SK-N-SH (cell line): ENCODE measurements around the gene ADAMTS16. TPM values are rescaled to one million over a fixed set of nuclear protein-coding genes. Genes with fewer than 3 reads are reported as not detected.

Source experiments
- CTCF ChIA-PET: fragments of 300-600, 350-600 bp; formaldehyde crosslinking; extraction: SDS; loops from one replicate; lab custom pipeline; 2021; lab: Yijun Ruan, JAX
- POLR2A ChIA-PET: fragments of 350-600 bp; sonication (Branson Sonifier 250); formaldehyde crosslinking; extraction: SDS; loops from one replicate; lab custom pipeline; 2020; ENCODE audit warnings: antibody characterized with exemption, inconsistent platforms; lab: Yijun Ruan, JAX
- DNase-seq: peaks from one replicate; pipeline ENCODE4 v3.0.0; 2012
- H2AFZ ChIP-seq: fragments of 200-600 bp; sonication (generic); 2 replicates; pipeline ENCODE4 v1.8.1; 2016; ENCODE audit warnings: antibody characterized with exemption, mild to moderate bottlenecking, low read depth
- H3F3A ChIP-seq: fragments of 200-600 bp; sonication (generic); replicated peaks from 2 replicates; pipeline ENCODE3; 2016; ENCODE audit warnings: antibody characterized with exemption, mild to moderate bottlenecking; ENCODE audit not compliant: insufficient read depth
- H3K27ac ChIP-seq, 2 experiments: fragments of 200-500 bp in 1 of 2; fragments of 200-600 bp in 1 of 2; sonication (Bioruptor generic) in 1 of 2; sonication (generic), shearing (Covaris generic) in 1 of 2; 2 replicates each; pipeline versions ENCODE4 v1.5.1 to v1.6.1; 2014 to 2016; ENCODE audit warnings: low read depth in 2 of 2, inconsistent platforms in 1 of 2, low read length in 1 of 2, mild to moderate bottlenecking in 1 of 2, mixed read lengths in 1 of 2
- H3K27me3 ChIP-seq: fragments of 200-600 bp; sonication (generic), shearing (Covaris generic); 2 replicates; pipeline ENCODE4 v1.6.1; 2016; ENCODE audit warnings: mixed run types; ENCODE audit not compliant: insufficient read depth
- H3K36me3 ChIP-seq, 2 experiments: fragments of 200-500 bp in 1 of 2; fragments of 200-600 bp in 1 of 2; sonication (Bioruptor generic) in 1 of 2; sonication (generic) in 1 of 2; replicated peaks in 1 of 2; 2 replicates each; pipeline versions ENCODE3 to v1.5.1; 2014 to 2016; ENCODE audit warnings: low read length in 1 of 2, mild to moderate bottlenecking in 1 of 2; ENCODE audit not compliant: insufficient read depth in 2 of 2, control insufficient read depth in 1 of 2
- H3K4me1 ChIP-seq, 2 experiments: fragments of 200-500 bp in 1 of 2; fragments of 200-600 bp in 1 of 2; sonication (Bioruptor generic) in 1 of 2; sonication (generic), shearing (Covaris generic) in 1 of 2; 2 replicates each; pipeline versions ENCODE4 v1.5.1 to v1.6.1; 2014 to 2016; ENCODE audit warnings: low read depth in 1 of 2, low read length in 1 of 2, mixed run types in 1 of 2; ENCODE audit not compliant: insufficient read depth in 2 of 2, control insufficient read depth in 1 of 2
- H3K4me2 ChIP-seq: fragments of 200-600 bp; sonication (generic), shearing (Covaris generic); 2 replicates; pipeline ENCODE4 v1.6.1; 2017; ENCODE audit warnings: mixed run types
- H3K4me3 ChIP-seq, 2 experiments: fragments of 200-500 bp in 1 of 2; fragments of 200-600 bp in 1 of 2; sonication (Bioruptor generic) in 1 of 2; sonication (generic), shearing (Covaris generic) in 1 of 2; 2 replicates each; pipeline versions ENCODE4 v1.5.1 to v1.8.1; 2014 to 2016; ENCODE audit warnings: low read depth in 2 of 2, inconsistent platforms in 1 of 2, low read length in 1 of 2, mild to moderate bottlenecking in 1 of 2, mixed read lengths in 1 of 2, moderate library complexity in 1 of 2
- H3K79me2 ChIP-seq: fragments of 200-600 bp; sonication (generic); 2 replicates; pipeline ENCODE4 v1.8.1; 2017; ENCODE audit warnings: mild to moderate bottlenecking; ENCODE audit not compliant: insufficient read depth
- H3K9ac ChIP-seq: fragments of 200-600 bp; sonication (generic); 2 replicates; pipeline ENCODE4 v1.6.1; 2017; ENCODE audit warnings: mixed run types
- H3K9me2 ChIP-seq: fragments of 200-600 bp; sonication (generic); 2 replicates; pipeline ENCODE4 v1.6.1; 2017; ENCODE audit warnings: mixed run types
- H3K9me3 ChIP-seq: fragments of 200-600 bp; sonication (generic); 2 replicates; pipeline ENCODE4 v1.6.1; 2017; ENCODE audit warnings: mixed run types, mild to moderate bottlenecking, moderate library complexity
- H4K20me1 ChIP-seq: fragments of 200-600 bp; sonication (generic); 2 replicates; pipeline ENCODE4 v1.6.1; 2017; ENCODE audit warnings: mild to moderate bottlenecking, mixed run types; ENCODE audit not compliant: insufficient read depth
- ELF1 ChIP-seq: IDR thresholded peaks from 2 replicates; pipeline ENCODE4 v1.4.0; 2012
- EZH2phosphoT487 ChIP-seq: fragments of 200-600 bp; sonication (generic); IDR thresholded peaks from 2 replicates; pipeline ENCODE4 v1.6.1; 2017; ENCODE audit warnings: low read depth, mixed run types, mild to moderate bottlenecking, antibody characterized with exemption, moderate library complexity, borderline replicate concordance
- FOSL2 ChIP-seq: IDR thresholded peaks from 2 replicates; pipeline ENCODE4 v1.4.0; 2012; ENCODE audit warnings: low read depth, mild to moderate bottlenecking, moderate library complexity, borderline replicate concordance
- FOXM1 ChIP-seq: IDR thresholded peaks from 2 replicates; pipeline ENCODE4 v1.4.0; 2012; ENCODE audit warnings: low read depth, mild to moderate bottlenecking
- GABPA ChIP-seq: IDR thresholded peaks from 2 replicates; pipeline ENCODE4 v1.4.0; 2012; ENCODE audit warnings: low read depth, mild to moderate bottlenecking
- GATA2 ChIP-seq: sonication (generic); formaldehyde crosslinking; IDR thresholded peaks from 2 replicates; pipeline ENCODE4 v1.5.0; 2020; ENCODE audit warnings: mild to moderate bottlenecking, missing genetic modification reagents
- MEF2A ChIP-seq: IDR thresholded peaks from 2 replicates; pipeline ENCODE4 v1.4.0; 2012; ENCODE audit warnings: low read depth, borderline replicate concordance
- MXI1 ChIP-seq: IDR thresholded peaks from 2 replicates; pipeline ENCODE4 v1.6.1; 2012; ENCODE audit warnings: mild to moderate bottlenecking, low read depth, low read length, improper control_type of control experiment
- NFIC ChIP-seq: IDR thresholded peaks from 2 replicates; pipeline ENCODE4 v1.4.0; 2012; ENCODE audit warnings: borderline replicate concordance
- NRF1 ChIP-seq: IDR thresholded peaks from 2 replicates; pipeline ENCODE4 v1.6.1; 2012; ENCODE audit warnings: low read depth, mild to moderate bottlenecking, low read length
- POLR2AphosphoS5 ChIP-seq: IDR thresholded peaks from 2 replicates; pipeline ENCODE4 v1.6.1; 2012; ENCODE audit warnings: low read depth, low read length
- RCOR1 ChIP-seq: fragments of 150-350 bp; IDR thresholded peaks from 2 replicates; pipeline ENCODE4 v1.6.1; 2017; ENCODE audit warnings: antibody characterized with exemption, low read length
- REST ChIP-seq: IDR thresholded peaks from 2 replicates; pipeline ENCODE4 v1.6.1; 2012; ENCODE audit warnings: mild to moderate bottlenecking, low read depth, low read length, moderate library complexity
- RXRA ChIP-seq: IDR thresholded peaks from 2 replicates; pipeline ENCODE4 v1.4.0; 2012; ENCODE audit warnings: low read depth, mild to moderate bottlenecking, borderline replicate concordance
- TAF1 ChIP-seq: IDR thresholded peaks from 2 replicates; pipeline ENCODE4 v1.6.1; 2012; ENCODE audit warnings: low read depth, mild to moderate bottlenecking, low read length, moderate library complexity, borderline replicate concordance
- TCF12 ChIP-seq: IDR thresholded peaks from 2 replicates; pipeline ENCODE4 v1.4.0; 2012
- TEAD4 ChIP-seq: IDR thresholded peaks from 2 replicates; pipeline ENCODE4 v1.4.0; 2012; ENCODE audit warnings: mild to moderate bottlenecking, borderline replicate concordance; ENCODE audit not compliant: insufficient read depth
- USF1 ChIP-seq: IDR thresholded peaks from 2 replicates; pipeline ENCODE4 v1.4.0; 2012; ENCODE audit warnings: low read depth, borderline replicate concordance
- USF2 ChIP-seq: fragments of 150-350 bp; IDR thresholded peaks from 2 replicates; pipeline ENCODE4 v1.6.1; 2017; ENCODE audit warnings: antibody characterized with exemption, low read length, low read depth, borderline replicate concordance
- YY1 ChIP-seq: IDR thresholded peaks from 2 replicates; pipeline ENCODE4 v1.4.0; 2012; ENCODE audit warnings: low read depth, mild to moderate bottlenecking
- WGBS: methylation state at CpG from one replicate; pipeline ENCODE4 v1.1.6; 2017; ENCODE audit warnings: low lambda C conversion rate; 5-methylcytosine and 5-hydroxymethylcytosine counted together
- polyA plus RNA-seq, 3 experiments: library from polyadenylated mRNA; depleted of rRNA; stranded (reverse); fragments of >200 nt; gene quantifications; 2 replicates each; pipeline ENCODE4 v1.2.3, GENCODE V29; 2012

Gene ADAMTS16
- polyA plus RNA-seq, 1 of the 3 experiments (the other 2 are of a cell fraction), result not detected

GRCh38 chr5:5315068-5315980 lies 175.2 kb downstream of the ADAMTS16 start:
- TF ChIP-seq USF2 (no peak), GATA2 (CRISPR knock-in tag) (no peak), RCOR1 (no peak), POLR2AphosphoS5 (no peak), RXRA (no peak), EZH2phosphoT487 (no peak), TCF12 (no peak), MXI1 (no peak), YY1 (no peak), NFIC (no peak), NRF1 (no peak), REST (no peak), FOSL2 (no peak), ELF1 (no peak), USF1 (no peak), TEAD4 (no peak), TAF1 (no peak), GABPA (no peak), FOXM1 (no peak), MEF2A (no peak)
- Histone ChIP-seq H3K9ac (no peak overlapping the region), H3K4me1 (peaks cover 9 to 18% of the 10 kb centered on the region in 2 experiments; a peak in 3 of 4 replicates), H2AFZ (no peak overlapping the region), H3K79me2 (no peaks in the 10 kb centered on the region), H4K20me1 (no peaks in the 10 kb centered on the region), H3K36me3 (no peaks in the 10 kb centered on the region), H3K4me2 (no peak overlapping the region), H3F3A (peaks cover 3% of the 10 kb centered on the region), H3K9me2 (no peaks in the 10 kb centered on the region), H3K9me3 (no peaks in the 10 kb centered on the region), H3K27ac (no peak overlapping the region), H3K4me3 (no peak overlapping the region), H3K27me3 (no peaks in the 10 kb centered on the region)
- CTCF ChIA-PET, result interaction anchor here (1.7 kb wide), 1 partner anchor 172 kb away, joined by 3 read pairs; no protein-coding TSS in a partner anchor
- no peak for DNase-seq
- POLR2A ChIA-PET, result no interaction called here
- 74% methylated on average over 12 of the region's 12 CpGs for WGBS
